ENCODE data around the gene HBD. TPM values are rescaled to one million over a fixed set of nuclear protein-coding genes. Genes with fewer than 3 reads are reported as not detected.
A peak's percentile ranks its signal among the peaks of the same experiment; 100 is the strongest.

HBD gene
- total and polyA plus RNA-seq, 9 of the 15 experiments (the other 6 are each of a cell fraction or from before 2014, with no cell fraction given): 11.8 to 169 (median 36.0) TPM

- POLR2A ChIA-PET: interaction anchor here (0.8 to 6.9 kb wide), 4 partner anchors 16 to 36 kb away, joined by 3 to 30 read pairs (median 13); partner anchors contain the start of gene HBE1
- FAIRE-seq: no peak
These were observed 18.6 kb upstream of the HBD start for GRCh38 chr11:5252919-5253265.

More at GRCh38 chr11:5252919-5253265, 18.6 kb upstream of the HBD start:
- Histone ChIP-seq H3K4me3 (peak overlapping the region; percentile 58), H4K20me1 (replicated peaks; ENCODE audit: control insufficient read depth, insufficient read depth, low read length) (peaks cover 4% of the 10 kb centered on the region; the same call in 1 of the 2 replicates), H3K36me3 (ENCODE audit: control insufficient read depth, insufficient read depth, low read length) (peaks cover 26% of the 10 kb centered on the region), H3K27me3 (ENCODE audit: control insufficient read depth in 2 of 2, insufficient read depth in 2 of 2, low read length in 2 of 2) (no peaks in the 10 kb centered on the region), H3K27ac (ENCODE audit: extremely low read depth, low read depth, low read length) (peak overlapping the region; percentile 73), H3K79me2 (ENCODE audit: control insufficient read depth, insufficient read depth, low read length) (peaks cover 75% of the 10 kb centered on the region), H3K9me3 (replicated peaks; ENCODE audit: control insufficient read depth, insufficient read depth, low read depth, low read length) (no peaks in the 10 kb centered on the region), H2AFZ (ENCODE audit: low read depth, low read length) (no peak overlapping the region), H3K9ac (ENCODE audit: insufficient read depth in 1 of 2, low read depth in 2 of 2, low read length in 2 of 2) (peak overlapping the region; percentile 70 to 87), H3K9me1 (ENCODE audit: control insufficient read depth, insufficient read depth, low read length) (no peaks in the 10 kb centered on the region), H3K4me2 (ENCODE audit: insufficient read depth, low read length) (peak overlapping the region; percentile 94), H3K4me1 (replicated peaks in 1 of 2; ENCODE audit: control insufficient read depth in 2 of 2, insufficient read depth in 2 of 2, low read length in 2 of 2) (peaks cover 12 to 25% of the 10 kb centered on the region in 2 experiments)
- BruUV-seq (replicated peaks): no TSS peak
- no peak for DNase-seq (ENCODE audit: extremely low read depth in 1 of 4, low spot score in 3 of 4)
- intact Hi-C loops (cut with micrococcal nuclease): loop anchor here (2.0 kb wide), 1 partner anchor 36 kb away; no protein-coding TSS in a partner anchor
- in situ Hi-C loops (cut with MboI): no loop called here
- 11% methylated on average over 1 of the region's 1 CpG for WGBS (ENCODE audit: insufficient coverage, low coverage, missing lambda C conversion rate)
- TF ChIP-seq SNRNP70 (optimal IDR thresholded peaks at IDR 0.05; ENCODE audit: low read depth, low read length): no peak
- TF ChIP-seq, protein P1, sequence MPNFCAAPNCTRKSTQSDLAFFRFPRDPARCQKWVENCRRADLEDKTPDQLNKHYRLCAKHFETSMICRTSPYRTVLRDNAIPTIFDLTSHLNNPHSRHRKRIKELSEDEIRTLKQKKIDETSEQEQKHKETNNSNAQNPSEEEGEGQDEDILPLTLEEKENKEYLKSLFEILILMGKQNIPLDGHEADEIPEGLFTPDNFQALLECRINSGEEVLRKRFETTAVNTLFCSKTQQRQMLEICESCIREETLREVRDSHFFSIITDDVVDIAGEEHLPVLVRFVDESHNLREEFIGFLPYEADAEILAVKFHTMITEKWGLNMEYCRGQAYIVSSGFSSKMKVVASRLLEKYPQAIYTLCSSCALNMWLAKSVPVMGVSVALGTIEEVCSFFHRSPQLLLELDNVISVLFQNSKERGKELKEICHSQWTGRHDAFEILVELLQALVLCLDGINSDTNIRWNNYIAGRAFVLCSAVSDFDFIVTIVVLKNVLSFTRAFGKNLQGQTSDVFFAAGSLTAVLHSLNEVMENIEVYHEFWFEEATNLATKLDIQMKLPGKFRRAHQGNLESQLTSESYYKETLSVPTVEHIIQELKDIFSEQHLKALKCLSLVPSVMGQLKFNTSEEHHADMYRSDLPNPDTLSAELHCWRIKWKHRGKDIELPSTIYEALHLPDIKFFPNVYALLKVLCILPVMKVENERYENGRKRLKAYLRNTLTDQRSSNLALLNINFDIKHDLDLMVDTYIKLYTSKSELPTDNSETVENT (CRISPR knock-in tag; IDR thresholded peaks at IDR 0.05): no peak
- no peak for TF ChIP-seq ZNF398 (CRISPR knock-in tag; IDR thresholded peaks at IDR 0.05)
- TF ChIP-seq MLLT1 (IDR thresholded peaks at IDR 0.05): peak in 1 of 2 experiments; percentile 68; a peak in 1 of 4 replicates
- no peak for TF ChIP-seq PTBP1 (IDR thresholded peaks at IDR 0.05; ENCODE audit: low read depth, low read length)
- TF ChIP-seq SMC3 (conservative IDR thresholded peaks at IDR 0.05; ENCODE audit: insufficient read depth, low read depth, low read length): no peak
- TF ChIP-seq ETS2 (tag; IDR thresholded peaks at IDR 0.05; ENCODE audit: borderline replicate concordance, poor library complexity, severe bottlenecking): no peak
- 0 out of 2 replicates have a peak, but pooled peaks have one; percentile 5 for TF ChIP-seq ZNF77 (CRISPR knock-in tag; IDR thresholded peaks at IDR 0.05)
- no peak for TF ChIP-seq ZZZ3 (IDR thresholded peaks at IDR 0.05)
- no peak for TF ChIP-seq XRCC5 (IDR thresholded peaks at IDR 0.05; ENCODE audit: low read depth, low read length)
- TF ChIP-seq NFYB (IDR thresholded peaks at IDR 0.05; ENCODE audit: extremely low read depth, insufficient read length): no peak
- no peak for TF ChIP-seq ZSCAN29 (IDR thresholded peaks at IDR 0.05)
- no peak for TF ChIP-seq RBM25 (IDR thresholded peaks at IDR 0.05; ENCODE audit: low read depth, low read length, severe bottlenecking)
- ATAC-seq: no peak
- CTCF ChIA-PET (ENCODE audit: low intra/inter-chr PET ratio): no interaction called here

Data from K562 (cell line).